ENCODE results near the gene AGAP1. TPM values are rescaled to one million over a fixed set of nuclear protein-coding genes. Genes with fewer than 3 reads are reported as not detected.

Gene AGAP1
- total RNA-seq, 2 donors from 2014 or later = 32.8 to 34.7 TPM

DNA sequence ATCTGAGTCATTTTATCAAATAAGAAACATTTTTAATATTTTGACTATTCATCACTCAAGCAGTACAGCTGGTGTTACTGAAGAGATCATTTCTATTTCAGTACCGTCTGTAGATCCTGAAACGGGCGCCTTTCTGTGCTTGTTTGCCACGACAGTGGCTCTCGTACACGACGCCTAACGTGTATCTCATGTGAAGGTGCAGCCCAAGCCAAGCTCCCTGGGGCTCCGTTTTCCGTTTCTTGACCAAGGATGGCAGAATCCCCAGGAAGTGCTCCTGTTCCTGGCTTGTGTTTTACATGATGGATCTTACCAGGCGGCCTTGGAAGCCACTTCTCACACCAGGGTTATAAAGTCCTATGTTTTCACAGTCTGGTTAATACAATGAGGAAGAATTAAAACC is 353.7 kb downstream of the AGAP1 start:
- Histone ChIP-seq H3K9me3 (ENCODE audit: control insufficient read depth, low read length) (no peaks in the 10 kb centered on the region), H3K9ac (ENCODE audit: extremely low read depth, low read length, poor library complexity, severe bottlenecking) (no peak overlapping the region), H3K27ac (ENCODE audit: low read depth, low read length) (no peak overlapping the region), H3K4me1 (ENCODE audit: control insufficient read depth, insufficient read depth, low read length) (no peaks in the 10 kb centered on the region), H3K4me3 (ENCODE audit: low read length) (no peak overlapping the region), H3K36me3 (ENCODE audit: control insufficient read depth, insufficient read depth, low read length) (no peaks in the 10 kb centered on the region), H3K27me3 (ENCODE audit: control insufficient read depth, insufficient read depth, low read length, poor library complexity, severe bottlenecking) (no peaks in the 10 kb centered on the region)
- 94 to 95% methylated on average over 11 of the region's 11 CpGs for WGBS, 2 experiments (ENCODE audit: insufficient coverage in 1 of 2, insufficient read length in 1 of 2)
- TF ChIP-seq, protein P1, sequence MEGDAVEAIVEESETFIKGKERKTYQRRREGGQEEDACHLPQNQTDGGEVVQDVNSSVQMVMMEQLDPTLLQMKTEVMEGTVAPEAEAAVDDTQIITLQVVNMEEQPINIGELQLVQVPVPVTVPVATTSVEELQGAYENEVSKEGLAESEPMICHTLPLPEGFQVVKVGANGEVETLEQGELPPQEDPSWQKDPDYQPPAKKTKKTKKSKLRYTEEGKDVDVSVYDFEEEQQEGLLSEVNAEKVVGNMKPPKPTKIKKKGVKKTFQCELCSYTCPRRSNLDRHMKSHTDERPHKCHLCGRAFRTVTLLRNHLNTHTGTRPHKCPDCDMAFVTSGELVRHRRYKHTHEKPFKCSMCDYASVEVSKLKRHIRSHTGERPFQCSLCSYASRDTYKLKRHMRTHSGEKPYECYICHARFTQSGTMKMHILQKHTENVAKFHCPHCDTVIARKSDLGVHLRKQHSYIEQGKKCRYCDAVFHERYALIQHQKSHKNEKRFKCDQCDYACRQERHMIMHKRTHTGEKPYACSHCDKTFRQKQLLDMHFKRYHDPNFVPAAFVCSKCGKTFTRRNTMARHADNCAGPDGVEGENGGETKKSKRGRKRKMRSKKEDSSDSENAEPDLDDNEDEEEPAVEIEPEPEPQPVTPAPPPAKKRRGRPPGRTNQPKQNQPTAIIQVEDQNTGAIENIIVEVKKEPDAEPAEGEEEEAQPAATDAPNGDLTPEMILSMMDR (conservative IDR thresholded peaks at IDR 0.05) = no peak
- Mint-ChIP-seq H3K9me3 (no peaks in the 10 kb centered on the region), H3K27me3 (ENCODE audit: insufficient read depth) (no peaks in the 10 kb centered on the region), H3K27ac (no peak overlapping the region), H3K4me1 (peaks cover 15% of the 10 kb centered on the region), H3K36me3 (ENCODE audit: low read depth) (no peaks in the 10 kb centered on the region), H3K4me3 (no peak overlapping the region)
- peak; percentile 30 for DNase-seq

DNA sequence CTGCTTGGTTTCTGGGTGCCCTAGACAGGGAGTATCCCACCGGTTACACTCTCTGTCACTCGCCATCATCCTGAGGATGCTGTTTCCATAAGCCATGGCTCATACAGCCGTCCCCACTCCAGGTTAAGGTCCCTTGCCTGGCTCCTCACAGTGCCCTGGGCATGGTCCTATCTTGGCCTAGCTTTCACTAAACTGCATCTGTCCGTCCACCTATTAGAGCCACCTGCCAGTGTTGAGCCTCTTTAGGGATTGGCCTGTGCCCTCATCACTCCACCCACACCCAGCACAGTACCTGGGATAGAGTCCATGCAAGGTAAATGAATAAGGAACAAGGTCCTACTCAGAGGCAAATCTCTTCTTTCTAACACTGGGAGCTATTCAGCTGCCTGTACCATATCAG is 354.2 kb downstream of the AGAP1 start:
- Histone ChIP-seq H3K4me1 (ENCODE audit: control insufficient read depth, insufficient read depth, low read length) (no peaks in the 10 kb centered on the region), H3K9me3 (ENCODE audit: control insufficient read depth, low read length) (no peaks in the 10 kb centered on the region), H3K36me3 (ENCODE audit: control insufficient read depth, insufficient read depth, low read length) (no peaks in the 10 kb centered on the region), H3K4me3 (ENCODE audit: low read length) (no peak overlapping the region), H3K9ac (ENCODE audit: extremely low read depth, low read length, poor library complexity, severe bottlenecking) (no peak overlapping the region), H3K27me3 (ENCODE audit: control insufficient read depth, insufficient read depth, low read length, poor library complexity, severe bottlenecking) (no peaks in the 10 kb centered on the region), H3K27ac (ENCODE audit: low read depth, low read length) (no peak overlapping the region)
- Mint-ChIP-seq H3K4me1 (peaks cover 20% of the 10 kb centered on the region), H3K27me3 (ENCODE audit: insufficient read depth) (no peaks in the 10 kb centered on the region), H3K36me3 (ENCODE audit: low read depth) (no peaks in the 10 kb centered on the region), H3K4me3 (no peak overlapping the region), H3K27ac (no peak overlapping the region), H3K9me3 (no peaks in the 10 kb centered on the region)
- peak; percentile 33 for DNase-seq
- TF ChIP-seq, protein P1 (conservative IDR thresholded peaks at IDR 0.05) = no peak
- 89 to 93% methylated on average over 3 to 4 of the region's 4 CpGs for WGBS, 2 experiments (ENCODE audit: insufficient coverage in 1 of 2, insufficient read length in 1 of 2)

DNA sequence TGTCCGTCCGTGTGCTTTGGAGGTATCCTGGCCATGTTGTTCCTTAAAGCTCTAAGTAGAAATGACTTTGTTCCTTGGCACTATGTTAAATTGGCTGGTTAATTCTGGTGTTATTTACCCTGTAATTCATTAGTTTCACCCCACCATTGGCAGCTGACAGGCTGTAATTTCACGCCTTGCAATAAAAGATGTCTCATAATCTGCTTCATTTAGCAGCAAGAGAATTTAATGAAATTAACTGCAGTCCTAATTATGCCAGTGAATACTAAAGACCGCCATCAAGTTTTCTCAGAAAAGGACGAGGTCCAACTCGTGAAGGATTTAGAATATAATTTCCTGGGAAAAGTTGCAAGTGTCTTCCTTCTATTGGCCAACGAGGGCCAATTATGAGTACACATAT is 355.1 kb downstream of the AGAP1 start:
- no peak overlapping the region for H3K9ac ChIP-seq (ENCODE audit: extremely low read depth, low read length, poor library complexity, severe bottlenecking)
- no peaks in the 10 kb centered on the region for H3K27me3 ChIP-seq (ENCODE audit: control insufficient read depth, insufficient read depth, low read length, poor library complexity, severe bottlenecking)
- no peaks in the 10 kb centered on the region for H3K9me3 Mint-ChIP-seq
- TF ChIP-seq, protein P1 (conservative IDR thresholded peaks at IDR 0.05) = no peak
- H3K27ac Mint-ChIP-seq = no peak overlapping the region
- no peaks in the 10 kb centered on the region for H3K4me1 ChIP-seq (ENCODE audit: control insufficient read depth, insufficient read depth, low read length)
- H3K36me3 Mint-ChIP-seq (ENCODE audit: low read depth) = no peaks in the 10 kb centered on the region
- no peak overlapping the region for H3K4me3 Mint-ChIP-seq
- no peak overlapping the region for H3K4me3 ChIP-seq (ENCODE audit: low read length)
- no peak overlapping the region for H3K27ac ChIP-seq (ENCODE audit: low read depth, low read length)
- no peaks in the 10 kb centered on the region for H3K9me3 ChIP-seq (ENCODE audit: control insufficient read depth, low read length)
- H3K4me1 Mint-ChIP-seq = peaks cover 23% of the 10 kb centered on the region
- DNase-seq = peak; percentile 10
- no peaks in the 10 kb centered on the region for H3K27me3 Mint-ChIP-seq (ENCODE audit: insufficient read depth)
- 83 to 94% methylated on average over 3 to 6 of the region's 7 CpGs for WGBS, 2 experiments (ENCODE audit: insufficient coverage in 1 of 2, insufficient read length in 1 of 2)
- H3K36me3 ChIP-seq (ENCODE audit: control insufficient read depth, insufficient read depth, low read length) = no peaks in the 10 kb centered on the region

Measured in endodermal cell (in vitro differentiated cells).